Measurements from ENCODE around the gene NFATC4. TPM values are rescaled to one million over a fixed set of nuclear protein-coding genes. Genes with fewer than 3 reads are reported as not detected.

Gene NFATC4
- total and polyA plus RNA-seq, 2 of the 4 experiments (the other 2 are of a cell fraction), result 15.6 to 35.8 TPM

DNA sequence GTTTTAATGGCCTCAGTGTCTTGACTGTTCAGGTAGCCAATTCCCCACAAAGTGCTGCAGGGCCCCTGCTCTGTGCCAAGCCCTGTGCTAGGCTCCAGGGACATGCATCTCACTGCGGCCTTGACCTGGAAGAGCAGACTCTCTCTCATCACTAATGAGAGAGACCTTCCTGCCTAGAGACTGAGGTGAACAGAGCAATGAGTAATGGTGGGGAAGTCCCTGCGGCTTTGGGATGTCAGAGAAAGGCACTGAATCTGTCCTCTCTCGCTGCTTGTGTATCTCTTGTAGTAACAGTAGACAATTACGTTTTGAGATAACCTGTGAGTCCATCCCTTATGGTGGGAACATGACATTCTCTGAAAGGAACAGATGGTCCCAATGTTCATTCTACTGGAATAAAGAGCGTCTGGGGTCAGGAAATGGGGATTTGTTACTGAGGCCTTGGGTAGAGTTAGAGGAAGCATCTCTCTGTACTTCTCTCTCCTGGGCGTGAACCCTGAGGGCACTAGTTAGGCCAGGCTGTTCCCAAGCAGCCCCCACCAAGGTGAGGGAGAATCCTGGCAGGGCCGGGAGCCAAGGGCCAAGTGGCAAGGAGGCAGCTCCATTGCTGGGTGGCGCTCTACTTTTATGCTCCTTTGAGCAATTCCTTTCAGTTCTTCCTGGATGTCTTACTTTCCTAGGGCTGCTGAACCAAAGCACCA, 13.5 kb downstream of the NFATC4 start:
- H3K56ac ChIP-seq (ENCODE audit: extremely low read depth, insufficient read depth, low read length), result no peak overlapping the region
- peaks cover 7% of the 10 kb centered on the region for H3K9me1 ChIP-seq (ENCODE audit: insufficient read depth, low read length)
- H4K91ac ChIP-seq (ENCODE audit: insufficient read depth, low read depth, low read length), result no peak overlapping the region
- H2BK5ac ChIP-seq (ENCODE audit: low read depth, low read length, poor library complexity, severe bottlenecking), result no peak overlapping the region
- ChIA-PET CTCF (no interaction called here), POLR2A (ENCODE audit: unreplicated experiment) (no interaction called here)
- no peak for ATAC-seq (ENCODE audit: low read depth)
- H2AK9ac ChIP-seq (replicated peaks; ENCODE audit: low read depth, low read length, poor library complexity), result no peak overlapping the region
- no peak overlapping the region for H2AFZ ChIP-seq (replicated peaks; ENCODE audit: low read length, poor library complexity)
- no peak overlapping the region for H3K23ac ChIP-seq (ENCODE audit: low read depth, low read length)
- intact Hi-C loops (cut with micrococcal nuclease) (no loop called here), in situ Hi-C loops (cut with MboI; ENCODE audit: low sequenced_read_pairs) (no loop called here), dilution Hi-C loops (cut with HindIII; ENCODE audit: low sequenced_read_pairs, unreplicated experiment) (no loop called here)
- no peak overlapping the region for H4K5ac ChIP-seq (ENCODE audit: low read depth, low read length)
- no peak overlapping the region for H2AK5ac ChIP-seq (ENCODE audit: low read depth, low read length)
- H2BK20ac ChIP-seq (ENCODE audit: low read depth, low read length), result no peak overlapping the region
- WGBS, 2 experiments (ENCODE audit: extremely low coverage in 2 of 2, insufficient read length in 1 of 2), result 65% methylated on average over 3 of the region's 8 CpGs; no CpG with 5 or more reads in 1 of the 2 experiments
- H3K36me3 ChIP-seq (ENCODE audit: control insufficient read depth, insufficient read depth, low read length), result peaks cover 18% of the 10 kb centered on the region
- TF ChIP-seq NFE2L2 (IDR thresholded peaks at IDR 0.05; ENCODE audit: low read depth, low read length) (no peak), SMC3 (IDR thresholded peaks at IDR 0.05; ENCODE audit: low read depth, low read length) (no peak), BHLHE40 (IDR thresholded peaks at IDR 0.05; ENCODE audit: low read depth, low read length) (no peak), MAFK (IDR thresholded peaks at IDR 0.05; ENCODE audit: low read depth, low read length) (no peak), RFX5 (IDR thresholded peaks at IDR 0.05; ENCODE audit: low read depth, low read length) (no peak), POLR2A (IDR thresholded peaks at IDR 0.05; ENCODE audit: low read depth, low read length) (no peak), CEBPB (IDR thresholded peaks at IDR 0.05; ENCODE audit: low read depth, low read length) (no peak), FOS (IDR thresholded peaks at IDR 0.05; ENCODE audit: low read depth, low read length) (no peak), CHD1 (IDR thresholded peaks at IDR 0.05; ENCODE audit: low read depth, low read length) (no peak), MAZ (IDR thresholded peaks at IDR 0.05; ENCODE audit: borderline replicate concordance, low read depth, low read length) (no peak), ELK1 (IDR thresholded peaks at IDR 0.05; ENCODE audit: borderline replicate concordance, low read depth, low read length) (no peak), MXI1 (IDR thresholded peaks at IDR 0.05; ENCODE audit: borderline replicate concordance, low read depth, low read length) (no peak), RAD21 (IDR thresholded peaks at IDR 0.05; ENCODE audit: low read length) (no peak), RCOR1 (IDR thresholded peaks at IDR 0.05; ENCODE audit: insufficient replicate concordance, low read length) (no peak), CTCF (conservative IDR thresholded peaks at IDR 0.05; ENCODE audit: low read depth, low read length) (no peak)
- H3K4me3 ChIP-seq (ENCODE audit: insufficient read depth, low read depth, low read length), result no peak overlapping the region
- no peak for DNase-seq
- H3K14ac ChIP-seq (replicated peaks; ENCODE audit: low read depth, low read length), result no peak overlapping the region
- no peak overlapping the region for H3K9ac ChIP-seq (ENCODE audit: low read depth, low read length)
- H2BK120ac ChIP-seq (ENCODE audit: low read depth, low read length), result no peak overlapping the region
- no peak overlapping the region for H4K8ac ChIP-seq (ENCODE audit: low read depth in 2 of 2, low read length in 2 of 2)
- BruUV-seq (replicated peaks), result no TSS peak
- no peak overlapping the region for H3K4me2 ChIP-seq (ENCODE audit: low read depth, low read length)
- H3K27ac ChIP-seq (ENCODE audit: insufficient read depth, low read length), result no peak overlapping the region
- H4K20me1 ChIP-seq (ENCODE audit: insufficient read depth, low read length), result 0 out of 2 replicates have a peak, but pooled peaks cover 3% of the 10 kb centered on the region
- H3K18ac ChIP-seq (ENCODE audit: low read depth, low read length), result no peak overlapping the region
- no peaks in the 10 kb centered on the region for H3K4me1 ChIP-seq (ENCODE audit: control insufficient read depth, insufficient read depth, low read length)
- no peak overlapping the region for H2BK15ac ChIP-seq (ENCODE audit: low read depth, low read length)
- no peaks in the 10 kb centered on the region for H3K79me1 ChIP-seq (ENCODE audit: low read depth in 1 of 2, low read length in 2 of 2)
- no peak overlapping the region for H3K4ac ChIP-seq (ENCODE audit: low read depth, low read length)
- H3K27me3 ChIP-seq (ENCODE audit: control insufficient read depth, insufficient read depth, low read length), result peaks cover 7% of the 10 kb centered on the region
- no peaks in the 10 kb centered on the region for H3K9me3 ChIP-seq (ENCODE audit: control insufficient read depth, insufficient read depth, low read length)

All from IMR-90 (cell line).